MCF 10A (cell line): ENCODE measurements around the gene POLA2. TPM values are rescaled to one million over a fixed set of nuclear protein-coding genes. Genes with fewer than 3 reads are reported as not detected.

Source experiments
- BruUV-seq: library from RNA; stranded (reverse); fragments of 400-500 nt; replicated peaks from 2 replicates; lab custom pipeline; 2021; lab: Mats Ljungman, UMichigan
- CTCF ChIA-PET: fragments of 300-600 bp; sonication (Branson Sonifier 250); formaldehyde crosslinking; extraction: SDS; loops from one replicate; lab custom pipeline; 2021; ENCODE audit warnings: antibody characterized with exemption, inconsistent platforms; lab: Yijun Ruan, JAX
- POLR2A ChIA-PET: fragments of 300-600, 350-650 bp; sonication (Branson Sonifier 250); formaldehyde crosslinking; extraction: SDS; loops from one replicate; lab custom pipeline; 2020; ENCODE audit warnings: antibody characterized with exemption, inconsistent platforms; lab: Yijun Ruan, JAX
- DNase-seq: peaks from one replicate; pipeline ENCODE4 v3.0.0-alpha.2; 2018; ENCODE audit not compliant: unreplicated experiment
- H3K27ac Mint-ChIP-seq: one replicate; pipeline ENCODE4 v1.8.0; 2022; ENCODE audit warnings: mild to moderate bottlenecking, low read depth, mixed read lengths; ENCODE audit not compliant: unreplicated experiment
- H3K27me3 Mint-ChIP-seq: one replicate; pipeline ENCODE4 v1.8.0; 2022; ENCODE audit warnings: mixed read lengths; ENCODE audit not compliant: insufficient read depth, unreplicated experiment
- H3K36me3 Mint-ChIP-seq: one replicate; pipeline ENCODE4 v1.8.0; 2022; ENCODE audit warnings: mild to moderate bottlenecking, moderate library complexity, mixed read lengths; ENCODE audit not compliant: insufficient read depth, unreplicated experiment
- H3K4me1 Mint-ChIP-seq: one replicate; pipeline ENCODE4 v1.8.0; 2022; ENCODE audit warnings: mixed read lengths; ENCODE audit not compliant: insufficient read depth, unreplicated experiment
- H3K4me3 Mint-ChIP-seq: one replicate; pipeline ENCODE4 v1.8.0; 2022; ENCODE audit warnings: mild to moderate bottlenecking, moderate library complexity, mixed read lengths; ENCODE audit not compliant: unreplicated experiment
- H3K9me3 Mint-ChIP-seq: one replicate; pipeline ENCODE4 v1.8.0; 2022; ENCODE audit warnings: mixed read lengths; ENCODE audit not compliant: unreplicated experiment
- CTCF ChIP-seq: fragments of 200-600 bp; IDR thresholded peaks from one replicate; pipeline ENCODE4 v1.8.0; 2022; ENCODE audit warnings: antibody characterized with exemption, mild to moderate bottlenecking; ENCODE audit not compliant: unreplicated experiment
- intact Hi-C: fragments of 100-400 bp; cut with micrococcal nuclease; formaldehyde crosslinking; loops from 2 replicates; pipeline ENCODE4 v1.14.1; 2022
- total RNA-seq: library from RNA; stranded (reverse); gene quantifications from 2 replicates; pipeline ENCODE4 v1.2.3, GENCODE V29; 2022

The POLA2 gene
- total RNA-seq, 1 experiment from 2014 or later: 10.3 TPM

DNA sequence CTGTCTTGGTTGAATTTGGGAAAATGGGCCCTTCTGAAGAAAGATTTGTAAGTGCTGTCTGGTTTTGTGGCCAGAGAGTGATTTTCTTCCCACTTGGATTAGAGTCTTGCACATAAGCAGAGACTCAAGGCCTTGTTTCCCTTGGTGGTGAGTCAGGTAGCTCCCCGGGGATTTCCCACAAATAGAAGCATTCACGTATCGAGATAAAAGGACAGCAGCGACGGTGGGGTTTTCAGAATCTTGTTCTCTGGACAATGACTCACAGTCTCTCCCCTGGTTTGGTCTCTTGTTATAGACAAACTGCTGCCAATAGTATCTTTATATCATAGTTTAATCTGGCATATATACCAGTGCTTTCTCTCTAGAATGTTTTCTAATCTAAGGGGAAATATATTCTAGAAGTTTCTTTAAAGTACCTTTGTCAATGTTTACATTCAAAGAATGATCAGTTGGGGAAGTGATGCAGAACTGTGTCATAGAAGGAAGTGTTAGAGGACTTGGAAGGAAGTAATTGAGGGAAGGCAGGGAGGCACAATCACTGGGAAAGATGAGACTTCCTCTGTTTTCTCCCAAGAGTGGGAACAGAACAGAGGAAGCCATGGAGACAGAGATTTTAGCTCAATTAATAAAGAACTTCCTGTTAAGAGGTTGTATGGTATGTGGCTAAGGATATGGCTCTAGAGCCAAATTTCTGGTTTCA is 18.1 kb downstream of the POLA2 start:
- H3K27me3 Mint-ChIP-seq: no peaks in the 10 kb centered on the region
- no peak for TF ChIP-seq CTCF
- peaks cover 39% of the 10 kb centered on the region for H3K36me3 Mint-ChIP-seq
- no TSS peak for BruUV-seq
- H3K4me1 Mint-ChIP-seq: peaks cover 18% of the 10 kb centered on the region
- ChIA-PET CTCF (interaction anchor here (0.7 to 12.7 kb wide), 7 partner anchors 11 to 72 kb away, joined by 3 to 335 read pairs (median 4); partner anchors contain the start of genes CDC42EP2 and DPF2), POLR2A (interaction anchor here (1.2 to 9.7 kb wide), 3 partner anchors 18 to 199 kb away, joined by 3 to 143 read pairs (median 3); partner anchors contain the start of genes CDC42EP2 and POLA2)
- H3K4me3 Mint-ChIP-seq: no peak overlapping the region
- H3K27ac Mint-ChIP-seq: peak overlapping the region; percentile 77
- H3K9me3 Mint-ChIP-seq: no peaks in the 10 kb centered on the region
- intact Hi-C loops: loop anchor here (10.0 kb wide), 1 partner anchor 235 kb away; no protein-coding TSS in a partner anchor
- DNase-seq: peak; percentile 90

GRCh38 chr11:65280646-65281045 is 18.9 kb downstream of the POLA2 start:
- Mint-ChIP-seq H3K27me3 (no peaks in the 10 kb centered on the region), H3K9me3 (no peaks in the 10 kb centered on the region), H3K36me3 (peaks cover 39% of the 10 kb centered on the region), H3K27ac (no peak overlapping the region), H3K4me3 (no peak overlapping the region), H3K4me1 (peaks cover 17% of the 10 kb centered on the region)
- DNase-seq: no peak
- POLR2A ChIA-PET: interaction anchor here (1.1 to 9.7 kb wide), 3 partner anchors 19 to 35 kb away, joined by 3 to 143 read pairs (median 4); partner anchors contain the start of genes CDC42EP2 and POLA2
- CTCF ChIA-PET: interaction anchor here (1.0 to 12.7 kb wide), 5 partner anchors 10 to 72 kb away, joined by 3 to 335 read pairs (median 6); partner anchors contain the start of genes CDC42EP2 and DPF2
- BruUV-seq: no TSS peak
- no peak for TF ChIP-seq CTCF
- intact Hi-C loops: no loop called here

- no peak for DNase-seq
- POLR2A ChIA-PET: interaction anchor here (1.5 kb wide), 1 partner anchor 12 kb away, joined by 6 read pairs; no protein-coding TSS in a partner anchor
- H3K36me3 Mint-ChIP-seq: peaks cover 44% of the 10 kb centered on the region
- intact Hi-C loops: no loop called here
- no peaks in the 10 kb centered on the region for H3K9me3 Mint-ChIP-seq
- H3K4me1 Mint-ChIP-seq: peaks cover 14% of the 10 kb centered on the region
- peak overlapping the region; percentile 25 for H3K27ac Mint-ChIP-seq
- BruUV-seq: no TSS peak
- H3K4me3 Mint-ChIP-seq: no peak overlapping the region
- CTCF ChIA-PET: interaction anchor here (0.7 to 1.6 kb wide), 2 partner anchors 9 to 30 kb away, joined by 3 to 7 read pairs; no protein-coding TSS in a partner anchor
- TF ChIP-seq CTCF: no peak
- H3K27me3 Mint-ChIP-seq: no peaks in the 10 kb centered on the region
Observed at GRCh38 chr11:65286686-65287085, 24.9 kb downstream of the POLA2 start.

- Mint-ChIP-seq H3K4me3 (no peak overlapping the region), H3K27me3 (no peaks in the 10 kb centered on the region), H3K36me3 (peaks cover 43% of the 10 kb centered on the region), H3K27ac (peak overlapping the region; percentile 4), H3K9me3 (no peaks in the 10 kb centered on the region), H3K4me1 (peaks cover 20% of the 10 kb centered on the region)
- no peak for DNase-seq
- TF ChIP-seq CTCF: no peak
- POLR2A ChIA-PET: no interaction called here
- no TSS peak for BruUV-seq
- intact Hi-C loops: no loop called here
- CTCF ChIA-PET: interaction anchor here (0.6 to 2.3 kb wide), 3 partner anchors 28 to 250 kb away, joined by 3 to 13 read pairs (median 11); no protein-coding TSS in a partner anchor
Observed at GRCh38 chr11:65287601-65288000, 25.8 kb downstream of the POLA2 start.
